Mammary epithelial cell (primary cell): Measurements from ENCODE around the gene PLK5.

Experiments used
- EZH2 ChIP-seq: IDR thresholded peaks from 2 replicates; pipeline ENCODE4 v1.6.1; 2012; ENCODE audit warnings: low read length, inconsistent platforms, borderline replicate concordance
- TF ChIP-seq, protein P1 (sequence below), 2 donors: IDR thresholded peaks in 1 of 2; conservative IDR thresholded peaks in 1 of 2; 2 replicates each; pipeline ENCODE4 v1.5.1; 2011 to 2012; ENCODE audit warnings: inconsistent platforms in 2 of 2, low read length in 2 of 2, mild to moderate bottlenecking in 2 of 2, control low read depth in 1 of 2, low read depth in 1 of 2; ENCODE audit not compliant: insufficient read depth in 1 of 2; ENCODE audit errors: extremely low read depth in 1 of 2

DNA sequence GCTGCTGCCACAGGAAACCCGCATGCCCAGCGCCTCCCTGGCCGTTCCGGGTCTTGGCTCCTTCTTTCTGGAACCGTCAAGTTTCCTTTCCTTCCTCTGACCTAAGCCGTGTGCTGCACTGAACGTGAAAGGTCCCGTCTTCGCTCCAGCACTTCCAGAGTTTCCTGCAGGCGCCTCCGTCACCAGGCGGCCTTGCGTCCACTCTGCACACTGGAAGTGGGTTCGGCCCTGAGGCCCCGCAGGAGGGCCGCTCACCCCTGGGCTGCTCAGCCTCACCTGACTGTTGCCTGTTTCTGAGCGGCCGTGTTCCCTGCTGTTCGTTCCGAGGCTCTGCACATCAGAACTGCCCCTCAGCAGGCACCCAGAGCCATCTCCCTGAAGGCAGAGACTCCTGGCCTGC is 56.5 kb downstream of the PLK5 start:
- TF ChIP-seq EZH2 = no peak
- TF ChIP-seq, protein P1, sequence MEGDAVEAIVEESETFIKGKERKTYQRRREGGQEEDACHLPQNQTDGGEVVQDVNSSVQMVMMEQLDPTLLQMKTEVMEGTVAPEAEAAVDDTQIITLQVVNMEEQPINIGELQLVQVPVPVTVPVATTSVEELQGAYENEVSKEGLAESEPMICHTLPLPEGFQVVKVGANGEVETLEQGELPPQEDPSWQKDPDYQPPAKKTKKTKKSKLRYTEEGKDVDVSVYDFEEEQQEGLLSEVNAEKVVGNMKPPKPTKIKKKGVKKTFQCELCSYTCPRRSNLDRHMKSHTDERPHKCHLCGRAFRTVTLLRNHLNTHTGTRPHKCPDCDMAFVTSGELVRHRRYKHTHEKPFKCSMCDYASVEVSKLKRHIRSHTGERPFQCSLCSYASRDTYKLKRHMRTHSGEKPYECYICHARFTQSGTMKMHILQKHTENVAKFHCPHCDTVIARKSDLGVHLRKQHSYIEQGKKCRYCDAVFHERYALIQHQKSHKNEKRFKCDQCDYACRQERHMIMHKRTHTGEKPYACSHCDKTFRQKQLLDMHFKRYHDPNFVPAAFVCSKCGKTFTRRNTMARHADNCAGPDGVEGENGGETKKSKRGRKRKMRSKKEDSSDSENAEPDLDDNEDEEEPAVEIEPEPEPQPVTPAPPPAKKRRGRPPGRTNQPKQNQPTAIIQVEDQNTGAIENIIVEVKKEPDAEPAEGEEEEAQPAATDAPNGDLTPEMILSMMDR (conservative IDR thresholded peaks at IDR 0.05 in 1 of 2, IDR thresholded peaks at IDR 0.05 in 1 of 2; ENCODE audit: extremely low read depth in 1 of 2, insufficient read depth in 1 of 2, low read depth in 1 of 2, low read length in 2 of 2) = no peak
